ENCODE data around the gene ECE1. TPM values are rescaled to one million over a fixed set of nuclear protein-coding genes. Genes with fewer than 3 reads are reported as not detected.
"Not testable (repeated sequence)": the region's sequence is repeated elsewhere in the genome, so short reads cannot be mapped to it uniquely, and the experiment has no call there.

The ECE1 gene
- polyA plus RNA-seq, 3 donors: 10.6 to 42.4 (median 23.3) TPM

- Histone ChIP-seq H3K4me2 (replicated peaks; ENCODE audit: extremely low read depth, low read length, poor library complexity, severe bottlenecking) (no peak overlapping the region), H2AFZ (ENCODE audit: insufficient read depth, low read depth, low read length, poor library complexity, severe bottlenecking) (no peak overlapping the region), H3K36me3 (replicated peaks in 1 of 2; ENCODE audit: control insufficient read depth in 1 of 2, insufficient read depth in 2 of 2, low read length in 2 of 2) (no peaks in the 10 kb centered on the region), H3K9me3 (replicated peaks in 1 of 2; ENCODE audit: control insufficient read depth in 1 of 2, insufficient read depth in 1 of 2, low read length in 2 of 2) (no peaks in the 10 kb centered on the region), H4K20me1 (ENCODE audit: insufficient read depth, low read length) (no peaks in the 10 kb centered on the region), H3K27me3 (ENCODE audit: control insufficient read depth in 2 of 2, insufficient read depth in 2 of 2, low read length in 2 of 2) (no peaks in the 10 kb centered on the region), H3K9ac (ENCODE audit: insufficient read depth, low read length, poor library complexity, severe bottlenecking) (no peak overlapping the region), H3K4me3 (replicated peaks in 1 of 3; ENCODE audit: low read depth in 2 of 3, low read length in 3 of 3) (no peak overlapping the region), H3K27ac (ENCODE audit: low read depth in 1 of 2, low read length in 2 of 2) (no peak overlapping the region), H3K79me2 (ENCODE audit: insufficient read depth, low read length) (no peaks in the 10 kb centered on the region), H3K4me1 (ENCODE audit: control insufficient read depth in 1 of 2, insufficient read depth in 2 of 2, low read length in 2 of 2) (no peaks in the 10 kb centered on the region)
- Mint-ChIP-seq H3K4me3 (no peak overlapping the region), H3K27ac (no peak overlapping the region), H3K9me3 (no peaks in the 10 kb centered on the region), H3K27me3 (ENCODE audit: low read depth in 3 of 3) (peaks cover 0 to 8% (median 5%) of the 10 kb centered on the region in 3 donors), H3K4me1 (no peaks in the 10 kb centered on the region), H3K36me3 (no peaks in the 10 kb centered on the region)
- TF ChIP-seq CTCF (IDR thresholded peaks at IDR 0.05): no peak
- WGBS (ENCODE audit: insufficient coverage): no CpG with 5 or more reads among the region's 4 CpGs
- DNase-seq: no peak
- intact Hi-C loops (cut with micrococcal nuclease): no loop called here
These were observed 88.6 kb downstream of the ECE1 start for GRCh38 chr1:21201650-21202049.

- intact Hi-C loops (cut with micrococcal nuclease): not testable (repeated sequence)
These were observed 89.0 kb downstream of the ECE1 start for GRCh38 chr1:21201238-21201637.

More at GRCh38 chr1:21201238-21201637, 89.0 kb downstream of the ECE1 start:
- H3K36me3 Mint-ChIP-seq; H3K4me1 ChIP-seq (ENCODE audit: control insufficient read depth in 1 of 2, insufficient read depth in 2 of 2, low read length in 2 of 2); H3K9me3 ChIP-seq (replicated peaks in 1 of 2; ENCODE audit: control insufficient read depth in 1 of 2, insufficient read depth in 1 of 2, low read length in 2 of 2); H3K27ac ChIP-seq (ENCODE audit: low read depth in 1 of 2, low read length in 2 of 2); H3K27me3 Mint-ChIP-seq (ENCODE audit: low read depth in 3 of 3); H4K20me1 ChIP-seq (ENCODE audit: insufficient read depth, low read length); H3K79me2 ChIP-seq (ENCODE audit: insufficient read depth, low read length); H3K27me3 ChIP-seq (ENCODE audit: control insufficient read depth in 2 of 2, insufficient read depth in 2 of 2, low read length in 2 of 2); H3K4me2 ChIP-seq (replicated peaks; ENCODE audit: extremely low read depth, low read length, poor library complexity, severe bottlenecking); H3K4me3 Mint-ChIP-seq; H3K27ac Mint-ChIP-seq; H3K9ac ChIP-seq (ENCODE audit: insufficient read depth, low read length, poor library complexity, severe bottlenecking); H3K4me3 ChIP-seq (replicated peaks in 1 of 3; ENCODE audit: low read depth in 2 of 3, low read length in 3 of 3); H3K36me3 ChIP-seq (replicated peaks in 1 of 2; ENCODE audit: control insufficient read depth in 1 of 2, insufficient read depth in 2 of 2, low read length in 2 of 2); H2AFZ ChIP-seq (ENCODE audit: insufficient read depth, low read depth, low read length, poor library complexity, severe bottlenecking); H3K4me1 Mint-ChIP-seq; H3K9me3 Mint-ChIP-seq; DNase-seq: not testable (repeated sequence)
- WGBS (ENCODE audit: insufficient coverage): 93% methylated on average over 5 of the region's 5 CpGs
